HG03175 (cell line): ENCODE results near the gene KCTD15.

Experiments
- ATAC-seq: cut with Tn5 transposase; IDR thresholded peaks from one replicate; pipeline ENCODE4 v1.9.1; 2021; ENCODE audit warnings: mild to moderate bottlenecking, moderate library complexity; ENCODE audit not compliant: unreplicated experiment

The KCTD15 gene

DNA sequence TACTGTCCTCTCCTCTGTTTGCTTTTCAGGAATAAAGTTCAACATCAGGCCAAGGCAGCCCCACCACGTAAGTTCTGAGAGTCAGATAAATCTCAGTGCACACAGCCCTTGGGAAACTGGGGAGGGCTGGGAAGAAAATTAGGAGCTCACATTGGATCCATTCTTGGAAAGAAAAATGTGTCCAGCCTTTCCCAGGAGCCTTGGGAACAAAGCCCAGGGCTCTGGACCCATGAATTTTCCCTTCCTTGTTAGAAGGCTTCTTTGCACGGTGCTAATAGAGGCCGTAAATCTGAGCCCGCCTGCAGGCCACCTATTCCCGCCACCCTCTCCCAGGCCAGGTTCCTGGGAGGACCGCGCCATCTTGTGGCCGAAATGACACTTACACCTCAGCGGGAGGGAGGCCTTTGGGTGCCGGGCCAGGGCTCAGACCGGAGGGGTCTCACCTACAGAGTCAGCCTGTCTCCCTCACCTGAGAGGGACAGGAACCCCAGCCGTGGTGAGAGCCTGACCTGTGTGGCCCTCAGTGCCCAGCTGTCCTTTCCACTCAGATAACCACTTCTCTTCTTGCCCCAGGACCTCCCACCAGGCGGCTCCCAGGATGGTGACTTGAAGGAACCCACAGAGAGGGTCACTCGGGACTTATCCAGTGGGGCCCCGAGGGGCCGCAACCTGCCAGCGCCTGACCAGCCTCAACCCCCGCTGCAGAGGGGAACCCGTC, 25.1 kb upstream of the KCTD15 start:
- ATAC-seq: no peak

DNA sequence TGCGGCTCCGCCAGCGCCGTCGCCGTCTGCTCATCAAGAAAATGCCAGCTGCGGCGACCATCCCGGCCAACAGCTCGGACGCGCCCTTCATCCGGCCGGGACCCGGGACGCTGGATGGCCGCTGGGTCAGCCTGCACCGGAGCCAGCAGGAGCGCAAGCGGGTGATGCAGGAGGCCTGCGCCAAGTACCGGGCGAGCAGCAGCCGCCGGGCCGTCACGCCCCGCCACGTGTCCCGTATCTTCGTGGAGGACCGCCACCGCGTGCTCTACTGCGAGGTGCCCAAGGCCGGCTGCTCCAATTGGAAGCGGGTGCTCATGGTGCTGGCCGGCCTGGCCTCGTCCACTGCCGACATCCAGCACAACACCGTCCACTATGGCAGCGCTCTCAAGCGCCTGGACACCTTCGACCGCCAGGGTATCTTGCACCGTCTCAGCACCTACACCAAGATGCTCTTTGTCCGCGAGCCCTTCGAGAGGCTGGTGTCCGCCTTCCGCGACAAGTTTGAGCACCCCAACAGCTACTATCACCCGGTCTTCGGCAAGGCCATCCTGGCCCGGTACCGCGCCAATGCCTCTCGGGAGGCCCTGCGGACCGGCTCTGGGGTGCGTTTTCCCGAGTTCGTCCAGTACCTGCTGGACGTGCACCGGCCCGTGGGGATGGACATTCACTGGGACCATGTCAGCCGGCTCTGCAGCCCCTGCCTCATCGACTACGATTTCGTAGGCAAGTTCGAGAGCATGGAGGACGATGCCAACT, 24.4 kb upstream of the KCTD15 start:
- ATAC-seq: no peak

DNA sequence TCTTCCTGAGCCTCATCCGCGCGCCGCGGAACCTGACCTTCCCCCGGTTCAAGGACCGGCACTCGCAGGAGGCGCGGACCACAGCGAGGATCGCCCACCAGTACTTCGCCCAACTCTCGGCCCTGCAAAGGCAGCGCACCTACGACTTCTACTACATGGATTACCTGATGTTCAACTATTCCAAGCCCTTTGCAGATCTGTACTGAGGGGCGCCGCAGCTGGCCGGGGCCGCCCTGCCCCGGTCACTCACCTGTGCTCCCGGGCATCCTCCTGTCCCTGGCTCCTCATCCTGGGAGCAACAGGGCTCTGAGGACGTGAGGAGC, 23.9 kb upstream of the KCTD15 start:
- ATAC-seq: no peak

DNA sequence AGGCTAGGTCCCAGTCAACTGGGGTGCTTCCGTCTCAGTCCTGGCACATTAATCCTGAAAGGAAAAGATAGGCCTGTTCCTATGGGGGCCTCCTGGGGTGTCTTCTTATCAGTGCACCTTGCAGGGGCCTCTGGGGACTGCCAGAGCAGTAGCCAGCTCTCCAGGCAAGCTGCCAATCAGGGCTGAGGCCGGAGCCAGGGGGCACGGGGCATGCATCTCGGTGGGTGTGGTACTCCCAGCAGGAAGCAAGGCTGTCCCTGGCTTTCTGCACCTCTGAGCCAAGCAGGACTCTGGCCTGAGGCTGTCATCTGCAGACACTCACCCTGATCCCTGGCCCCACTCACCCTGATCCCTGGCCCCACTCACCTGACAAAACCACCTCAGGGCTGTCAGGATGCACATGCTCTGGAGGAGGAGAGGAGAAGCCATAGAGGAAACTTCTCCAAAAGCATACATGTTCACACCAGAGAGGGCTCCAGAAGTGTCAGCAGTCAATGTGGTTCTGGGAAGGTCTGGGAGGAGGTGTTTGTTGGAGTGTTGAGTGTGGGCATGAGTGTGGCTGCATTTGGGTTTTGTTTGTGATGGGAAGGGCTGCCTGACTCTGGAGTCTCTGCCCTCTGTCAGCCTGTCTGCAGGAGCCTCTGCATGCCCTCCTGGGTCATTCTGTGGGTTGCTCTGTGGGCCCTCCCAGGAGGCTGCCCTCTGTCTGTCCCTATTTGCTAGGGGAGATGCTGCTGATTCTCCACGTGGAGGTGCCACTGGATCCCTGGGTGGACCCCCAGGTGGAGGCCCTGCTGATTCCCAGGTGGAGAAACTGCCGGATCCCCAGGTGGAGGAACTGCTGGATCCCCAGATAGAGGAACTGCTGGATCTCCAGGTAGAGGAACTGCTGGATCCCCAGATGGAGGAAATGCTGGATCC, 22.7 kb upstream of the KCTD15 start:
- no peak for ATAC-seq

DNA sequence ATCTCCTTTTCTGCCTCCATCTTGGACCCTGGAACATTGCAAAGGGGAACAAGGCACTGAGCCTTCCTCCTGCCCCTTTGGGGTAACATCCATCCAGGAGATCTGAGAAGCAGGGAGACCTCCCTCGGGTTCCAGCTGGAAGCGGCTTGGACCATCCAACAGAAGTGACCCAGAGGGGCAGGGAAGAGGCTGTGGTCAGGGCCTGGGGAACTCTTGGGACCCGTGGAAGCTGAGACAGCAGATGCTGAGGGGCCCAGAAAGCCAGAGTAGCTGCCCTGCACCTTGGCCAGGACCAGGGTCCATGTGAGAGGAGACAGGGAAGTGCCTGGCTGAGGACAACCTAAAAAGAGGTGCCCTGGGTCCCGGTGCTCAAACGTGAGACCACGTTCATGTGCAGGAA, 21.9 kb upstream of the KCTD15 start:
- no peak for ATAC-seq

DNA sequence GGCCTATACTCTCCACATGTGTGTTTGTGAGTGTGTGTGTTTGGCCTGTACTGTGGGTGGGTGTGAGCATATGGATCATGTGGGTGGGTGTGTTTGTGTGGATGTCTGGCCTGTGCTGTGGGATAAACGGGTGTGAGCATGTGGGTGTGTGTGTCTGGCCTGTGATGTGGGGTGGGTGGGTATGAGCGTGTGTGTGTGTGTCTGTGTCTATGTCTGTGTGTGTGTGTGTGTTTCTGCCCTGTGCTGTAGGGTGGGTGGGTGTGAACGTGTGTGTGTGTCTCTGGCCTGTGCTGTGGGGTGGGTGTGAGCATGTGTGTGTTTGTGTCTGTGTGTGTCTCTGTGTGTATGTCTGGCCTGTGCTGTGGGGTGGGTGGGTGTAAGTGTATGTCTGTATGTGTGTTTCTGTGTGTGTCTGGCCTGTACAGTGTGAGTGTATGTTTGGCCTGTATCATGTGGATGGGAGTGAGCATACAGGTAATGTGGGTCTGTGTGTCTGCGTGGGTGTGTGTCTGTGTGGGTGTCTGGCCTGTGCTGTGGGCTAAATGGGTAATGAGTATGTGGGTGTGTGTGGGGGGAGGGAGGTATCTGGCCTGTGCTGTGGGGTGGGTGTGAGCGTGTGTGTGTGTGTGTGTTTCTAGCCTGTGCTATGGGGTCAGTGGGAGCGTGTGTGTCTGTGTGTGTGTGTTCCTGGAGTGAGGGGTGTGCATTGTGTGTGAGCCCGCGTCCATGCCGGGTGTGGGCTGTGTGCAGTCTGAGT, 20.8 kb upstream of the KCTD15 start:
- no peak for ATAC-seq

DNA sequence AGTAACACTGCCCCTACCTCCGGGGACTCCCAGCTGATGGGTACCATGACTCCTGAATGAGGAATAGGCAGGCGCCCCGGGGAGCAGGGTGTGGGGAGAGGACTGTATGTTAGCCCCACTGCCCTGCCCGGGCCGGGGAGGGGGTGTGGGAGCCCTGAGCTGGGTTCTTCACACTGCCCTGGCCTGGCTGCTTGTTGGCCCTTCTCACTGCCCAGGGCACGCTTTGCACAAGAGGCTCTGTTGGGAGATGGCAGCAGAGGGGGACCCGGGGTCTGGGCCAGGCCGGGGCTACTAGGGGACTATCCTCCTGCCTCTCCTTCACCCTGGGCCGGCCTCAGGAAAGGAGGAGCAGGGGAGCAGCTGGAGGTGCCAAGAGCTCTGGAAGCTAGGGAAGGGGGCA, 19.3 kb upstream of the KCTD15 start:
- no peak for ATAC-seq

DNA sequence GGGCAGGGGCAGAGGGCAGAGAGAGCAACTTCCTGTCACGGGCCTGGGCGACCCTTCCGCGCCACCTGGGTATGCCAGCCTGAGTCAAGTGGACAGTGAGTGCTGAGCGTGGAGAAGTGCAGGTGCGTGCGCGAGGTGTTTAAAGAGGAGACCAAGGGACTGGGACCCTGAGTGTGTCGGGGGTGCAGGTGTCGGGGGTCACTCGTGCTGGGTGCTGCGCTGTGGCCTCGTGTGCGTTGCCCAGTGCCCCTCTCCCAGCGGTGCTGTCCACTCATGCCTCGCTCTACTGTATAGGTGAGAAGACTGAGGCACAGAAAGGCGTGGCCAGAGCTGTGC, 18.9 kb upstream of the KCTD15 start:
- ATAC-seq: no peak

DNA sequence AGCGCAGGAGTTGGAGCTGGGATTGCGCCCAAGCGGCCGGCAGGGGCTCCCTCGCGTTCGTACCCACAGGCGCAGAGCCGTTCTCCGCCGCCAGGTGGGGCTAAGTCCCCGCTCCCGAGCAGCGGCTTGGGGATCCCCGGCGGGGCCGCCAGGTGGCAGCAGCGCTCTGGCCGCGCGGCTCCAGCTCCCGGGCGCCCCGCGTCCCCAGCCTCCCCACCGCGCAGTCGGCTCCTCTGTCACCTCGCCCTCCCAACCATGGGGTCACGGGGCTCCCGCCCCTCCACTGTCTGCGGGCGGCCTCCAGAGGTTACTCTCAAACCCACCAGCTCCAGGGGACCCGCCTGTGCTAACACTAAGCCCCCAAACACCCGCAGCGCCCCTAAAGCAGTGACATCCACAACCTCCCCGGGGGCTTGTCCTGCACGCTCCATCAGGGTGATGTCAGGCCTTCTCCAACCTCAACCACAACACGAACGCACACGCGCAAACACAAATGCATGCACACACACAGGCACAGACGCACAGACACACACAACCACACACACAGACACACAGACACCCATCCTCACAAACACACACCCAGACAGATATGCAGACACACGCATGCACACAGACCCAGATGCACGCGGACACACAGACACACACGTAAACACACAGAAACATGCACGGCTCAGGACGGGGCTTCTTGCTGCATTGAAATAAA, 18.4 kb upstream of the KCTD15 start:
- peak; percentile 79 for ATAC-seq

DNA sequence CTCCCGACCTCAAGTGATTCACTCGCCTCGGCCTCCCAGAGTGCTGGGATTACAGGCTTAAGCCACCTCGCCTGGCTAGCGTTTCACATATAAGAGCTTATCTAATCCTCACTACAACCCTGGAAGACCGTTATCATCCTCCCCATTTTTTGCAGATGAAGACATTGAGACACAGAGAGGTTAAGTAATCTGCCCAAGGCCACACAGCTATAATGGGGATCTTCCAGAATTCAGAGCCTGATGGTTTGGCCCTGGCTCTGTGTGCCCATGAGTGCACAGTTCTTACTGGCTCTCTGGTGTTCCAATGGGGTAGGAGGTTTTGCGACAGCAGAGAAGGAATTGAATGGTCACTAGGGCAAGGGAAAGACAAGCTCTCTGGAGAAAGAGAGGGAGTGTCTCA, 16.8 kb upstream of the KCTD15 start:
- no peak for ATAC-seq

DNA sequence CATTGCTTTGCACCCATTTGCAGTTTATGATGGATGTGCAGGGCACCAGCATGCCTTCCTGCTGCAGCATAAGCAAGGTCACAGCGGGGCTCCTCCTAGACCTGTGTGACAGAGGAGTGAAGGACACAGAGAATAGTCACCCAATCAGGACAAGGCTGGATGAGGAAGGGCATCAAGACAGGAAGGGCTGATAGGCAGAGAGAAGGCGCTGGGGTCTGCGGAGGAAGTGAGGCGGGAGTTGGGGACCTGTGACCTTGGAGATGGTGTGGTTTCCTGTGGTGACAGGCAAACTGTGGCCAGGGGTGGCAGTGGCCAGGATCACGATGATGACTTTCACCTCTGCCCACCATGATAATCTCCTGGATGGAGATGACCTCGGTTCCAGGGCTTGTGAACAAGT, 16.4 kb upstream of the KCTD15 start:
- ATAC-seq: no peak

DNA sequence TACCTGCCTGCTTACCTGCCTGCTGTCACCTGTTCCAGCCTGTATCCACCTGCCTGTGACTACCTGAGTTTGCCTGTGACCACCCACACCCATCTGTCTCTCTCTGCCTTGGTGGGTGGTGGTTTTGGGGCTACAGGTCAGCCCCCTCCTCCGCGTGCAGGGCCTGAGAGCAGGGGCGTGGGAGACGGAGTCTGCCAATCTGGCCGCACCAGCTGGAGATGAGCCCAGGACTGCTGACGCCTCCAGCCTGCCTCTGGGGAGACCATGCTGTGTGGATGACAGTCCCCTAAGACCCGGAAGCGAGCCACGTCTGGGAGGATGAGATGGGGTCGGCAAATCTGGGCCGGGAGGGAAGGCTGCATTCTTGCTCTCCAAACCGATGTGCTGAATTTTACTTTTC, 15.9 kb upstream of the KCTD15 start:
- ATAC-seq: no peak

DNA sequence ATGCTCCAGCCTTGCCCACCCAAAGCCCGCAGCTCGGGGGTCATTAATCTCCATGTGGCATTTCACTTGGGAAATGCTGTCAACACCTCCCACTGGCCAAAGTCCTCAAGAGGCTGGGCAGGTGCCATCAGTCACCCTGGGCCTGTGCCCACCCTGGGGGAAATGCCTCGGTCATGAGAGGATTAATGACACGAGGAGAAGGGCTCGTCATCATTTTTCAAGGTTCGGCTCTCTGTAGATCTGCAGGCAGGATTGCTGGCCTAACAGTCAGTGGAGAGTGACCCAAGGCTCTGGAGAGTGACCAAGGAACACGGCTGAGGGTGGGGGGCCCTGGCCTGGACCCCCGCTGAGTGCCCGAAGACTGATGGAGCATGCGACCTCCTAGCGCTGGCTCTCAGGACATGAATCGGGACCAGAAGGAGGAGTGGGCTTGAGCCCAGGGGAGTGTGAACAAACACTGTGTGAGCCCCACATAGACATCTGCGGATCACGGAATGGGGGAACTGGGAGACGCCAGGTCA, 15.2 kb upstream of the KCTD15 start:
- no peak for ATAC-seq

DNA sequence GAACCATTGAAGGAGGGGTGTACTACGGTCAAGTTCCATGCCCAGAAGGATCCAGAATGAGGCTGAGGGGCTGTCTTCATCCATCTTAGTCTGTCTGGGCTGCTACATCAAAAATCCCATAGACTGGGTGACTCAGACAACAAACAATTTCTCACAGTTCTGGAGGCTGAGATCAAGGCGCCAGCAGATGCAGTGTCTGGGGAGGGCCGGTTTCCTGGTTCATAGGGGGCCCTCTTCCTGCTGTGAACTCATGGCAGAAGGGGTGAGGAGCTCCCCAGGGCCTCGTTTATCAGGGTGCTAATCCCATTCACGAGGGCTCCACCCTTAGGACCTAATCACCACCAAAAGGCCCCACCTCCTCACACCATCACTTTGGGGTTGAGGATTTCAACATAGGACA, 14.7 kb upstream of the KCTD15 start:
- no peak for ATAC-seq

DNA sequence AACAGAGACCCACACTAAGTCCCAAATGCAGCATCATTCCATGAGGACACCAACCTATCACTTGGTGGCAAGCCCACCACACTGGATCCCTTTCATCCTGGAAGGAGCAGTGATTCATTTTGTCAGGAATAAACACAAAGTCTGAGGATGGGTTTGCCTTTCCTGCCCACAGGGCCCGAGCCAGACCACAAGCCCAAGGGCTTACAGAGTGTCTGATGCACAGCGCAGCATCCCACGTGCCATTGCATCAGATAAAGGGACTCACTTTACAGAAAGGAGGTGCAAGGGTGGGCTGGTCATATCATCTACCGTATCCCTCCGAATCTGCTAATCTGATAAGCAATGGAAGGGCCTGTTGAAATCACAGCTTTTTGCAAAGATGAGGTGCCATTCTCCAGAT, 12.2 kb upstream of the KCTD15 start:
- no peak for ATAC-seq

DNA sequence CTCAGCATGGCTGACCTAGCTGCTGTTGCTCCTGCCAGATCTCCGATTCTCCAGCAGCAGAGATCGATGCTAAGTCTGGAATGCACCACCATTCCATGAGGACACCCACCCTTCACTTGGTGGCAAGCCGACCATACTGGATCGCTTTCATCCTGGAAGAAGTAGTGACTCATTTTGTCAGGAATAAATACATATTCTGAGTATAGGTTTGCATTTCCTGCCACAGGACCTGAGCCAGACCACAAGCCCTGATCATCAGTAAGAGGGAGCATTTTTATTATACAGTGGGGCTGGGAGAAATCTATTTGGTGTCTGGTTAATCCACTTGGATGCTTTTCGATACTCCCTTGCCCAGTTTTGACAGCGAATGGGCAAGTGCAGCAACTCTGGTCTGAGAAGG, 10.9 kb upstream of the KCTD15 start:
- ATAC-seq: no peak

DNA sequence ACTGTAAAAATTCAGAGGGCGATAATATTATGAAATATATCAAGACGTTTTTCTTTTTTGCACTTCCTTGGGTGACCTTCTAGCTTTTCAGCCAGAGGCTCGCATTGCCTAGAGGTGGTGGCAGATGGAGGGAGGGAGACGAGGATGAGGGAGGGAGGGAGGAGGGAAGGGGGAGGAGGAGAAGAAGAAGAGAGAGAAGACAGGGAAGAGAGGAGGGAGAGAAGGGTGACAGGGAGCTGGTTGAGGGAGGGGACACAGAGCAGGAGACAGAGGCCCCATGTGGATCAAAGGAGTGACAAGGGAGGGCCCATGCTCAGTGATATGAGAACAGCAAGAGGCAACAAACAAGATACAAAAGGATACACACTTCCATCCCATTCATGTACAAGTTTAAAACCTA, 8.0 kb upstream of the KCTD15 start:
- no peak for ATAC-seq

DNA sequence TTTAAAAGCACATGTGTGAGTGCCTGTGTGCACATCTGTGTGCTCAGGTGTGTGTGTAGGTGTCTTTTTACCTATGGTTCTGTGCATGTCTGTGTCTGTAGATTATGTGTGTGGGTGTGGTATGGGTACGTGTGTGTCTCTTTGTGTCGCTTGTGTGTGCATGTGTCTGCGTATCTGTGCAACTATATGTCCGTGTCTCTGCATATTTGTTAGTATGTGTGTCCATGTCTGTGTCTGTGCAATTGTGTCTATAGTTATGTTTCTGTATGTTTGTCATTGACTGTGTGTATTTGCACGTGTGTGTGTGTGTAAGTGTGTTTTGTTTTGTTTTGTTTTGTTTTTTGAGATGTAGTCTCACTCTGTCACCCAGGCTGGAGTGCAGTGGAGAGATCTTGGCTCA, 7.3 kb upstream of the KCTD15 start:
- no peak for ATAC-seq

DNA sequence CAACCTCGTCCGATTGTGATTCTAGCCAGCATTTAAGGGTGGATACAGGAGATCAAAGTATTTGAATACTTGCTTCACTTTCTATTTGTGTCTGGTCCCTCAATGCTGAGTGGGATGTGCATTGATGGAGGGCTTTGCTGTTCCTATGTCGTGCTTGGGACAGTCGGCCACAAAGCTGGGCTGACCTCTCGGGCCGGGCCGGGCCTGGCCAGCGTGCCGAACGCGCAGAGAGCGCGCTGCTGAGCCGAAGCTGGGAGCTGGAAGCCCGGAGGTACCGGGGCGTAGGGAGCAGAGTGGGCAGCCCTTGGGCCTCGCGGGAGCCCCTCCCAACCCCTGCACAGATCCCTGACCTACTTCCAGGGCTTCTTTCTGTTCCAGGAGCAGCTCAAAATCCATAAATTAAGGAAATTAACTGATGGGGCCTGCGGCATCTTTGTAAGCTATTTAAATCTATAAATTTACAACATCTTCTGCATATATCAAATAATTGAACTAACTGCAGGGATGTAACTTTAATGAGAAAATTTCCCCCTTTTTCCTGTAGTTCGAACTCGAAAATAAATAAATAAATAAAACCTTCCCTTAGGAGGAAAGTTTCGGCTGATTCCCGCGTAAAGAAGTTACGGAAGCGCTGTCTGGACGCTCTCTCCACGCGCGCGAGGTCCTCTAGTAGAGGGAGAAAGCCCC, 1.8 kb upstream of the KCTD15 start:
- no peak for ATAC-seq
